H9 (cell line): ENCODE results near the gene NTSR2. TPM values are rescaled to one million over a fixed set of nuclear protein-coding genes. Genes with fewer than 3 reads are reported as not detected.

Experiments used
- DNase-seq: peaks from one replicate; pipeline ENCODE4 v3.0.0-alpha.2; 2017
- H2AFZ ChIP-seq: one replicate; pipeline ENCODE4 v1.6.1; 2013; ENCODE audit warnings: mild to moderate bottlenecking, low read length, control low read depth, moderate library complexity
- H2AK5ac ChIP-seq: 2 replicates; pipeline ENCODE4 v1.6.1; 2013; ENCODE audit warnings: low read length, control low read depth, mixed read lengths; ENCODE audit not compliant: insufficient read length
- H2BK120ac ChIP-seq: one replicate; pipeline ENCODE4 v1.6.1; 2013; ENCODE audit warnings: low read depth, mild to moderate bottlenecking, low read length, control low read depth, inconsistent platforms; ENCODE audit not compliant: poor library complexity, severe bottlenecking
- H2BK12ac ChIP-seq: 2 replicates; pipeline ENCODE4 v1.6.1; 2013; ENCODE audit warnings: low read length, control low read depth, mixed read lengths, low read depth; ENCODE audit not compliant: insufficient read length
- H2BK15ac ChIP-seq: 2 replicates; pipeline ENCODE4 v1.6.1; 2013; ENCODE audit warnings: low read depth, low read length, control low read depth
- H2BK20ac ChIP-seq: one replicate; pipeline ENCODE4 v1.6.1; 2013; ENCODE audit warnings: low read depth, mild to moderate bottlenecking, low read length, control low read depth, inconsistent platforms; ENCODE audit not compliant: poor library complexity, severe bottlenecking
- H2BK5ac ChIP-seq: 2 replicates; pipeline ENCODE4 v1.6.1; 2013; ENCODE audit warnings: low read length, control low read depth, mixed read lengths; ENCODE audit not compliant: insufficient read length
- H3K14ac ChIP-seq: 2 replicates; pipeline ENCODE4 v1.6.1; 2013; ENCODE audit warnings: low read length, control low read depth; ENCODE audit not compliant: insufficient read depth
- H3K18ac ChIP-seq: 2 replicates; pipeline ENCODE4 v1.6.1; 2013; ENCODE audit warnings: low read depth, mild to moderate bottlenecking, mixed read lengths, low read length, control low read depth; ENCODE audit not compliant: insufficient read length
- H3K23ac ChIP-seq: 2 replicates; pipeline ENCODE4 v1.6.1; 2013; ENCODE audit warnings: low read length, control low read depth, mixed read lengths, low read depth; ENCODE audit not compliant: insufficient read length
- H3K23me2 ChIP-seq: 2 replicates; pipeline ENCODE4 v1.6.1; 2013; ENCODE audit warnings: low read depth, mild to moderate bottlenecking, mixed read lengths, low read length, control low read depth; ENCODE audit not compliant: insufficient read length, poor library complexity, severe bottlenecking
- H3K27ac ChIP-seq: 2 replicates; pipeline ENCODE4 v1.5.1; 2013; ENCODE audit warnings: low read length, control low read depth, mixed read lengths, low read depth; ENCODE audit not compliant: insufficient read length
- H3K27me3 ChIP-seq: 2 replicates; pipeline ENCODE4 v1.6.1; 2013; ENCODE audit warnings: low read length, control low read depth, inconsistent platforms; ENCODE audit not compliant: insufficient read depth
- H3K4ac ChIP-seq: 2 replicates; pipeline ENCODE4 v1.6.1; 2013; ENCODE audit warnings: low read depth, mild to moderate bottlenecking, control low read depth, inconsistent platforms, low read length, moderate library complexity
- H3K4me1 ChIP-seq: 2 replicates; pipeline ENCODE4 v1.6.1; 2013; ENCODE audit warnings: low read length, control low read depth, inconsistent platforms; ENCODE audit not compliant: insufficient read depth
- H3K4me2 ChIP-seq: 2 replicates; pipeline ENCODE4 v1.6.1; 2013; ENCODE audit warnings: low read length, control low read depth, mixed read lengths; ENCODE audit not compliant: insufficient read length, insufficient read depth
- H3K56ac ChIP-seq: 2 replicates; pipeline ENCODE4 v1.6.1; 2013; ENCODE audit warnings: low read depth, mild to moderate bottlenecking, mixed read lengths, low read length, control low read depth; ENCODE audit not compliant: insufficient read length
- H3K79me1 ChIP-seq: 2 replicates; pipeline ENCODE4 v1.6.1; 2013; ENCODE audit warnings: low read depth, mild to moderate bottlenecking, moderate library complexity, low read length, control low read depth, inconsistent platforms; ENCODE audit not compliant: insufficient read depth, poor library complexity, severe bottlenecking
- H3K79me2 ChIP-seq: 2 replicates; pipeline ENCODE4 v1.6.1; 2013; ENCODE audit warnings: low read length, control low read depth, inconsistent platforms; ENCODE audit not compliant: insufficient read depth
- H3K9ac ChIP-seq: 2 replicates; pipeline ENCODE4 v1.6.1; 2013; ENCODE audit warnings: low read length, control low read depth, mixed read lengths; ENCODE audit not compliant: insufficient read length; ENCODE audit errors: extremely low read depth
- H3K9me3 ChIP-seq: one replicate; pipeline ENCODE4 v1.6.1; 2013; ENCODE audit warnings: low read depth, low read length, inconsistent platforms; ENCODE audit not compliant: control insufficient read depth
- H3T11ph ChIP-seq: one replicate; pipeline ENCODE4 v1.6.1; 2013; ENCODE audit warnings: mild to moderate bottlenecking, low read length, control low read depth, inconsistent platforms
- H4K20me1 ChIP-seq: one replicate; pipeline ENCODE4 v1.6.1; 2013; ENCODE audit not compliant: control insufficient read depth, insufficient read length, insufficient read depth
- H4K5ac ChIP-seq: 2 replicates; pipeline ENCODE4 v1.6.1; 2013; ENCODE audit warnings: low read depth, mild to moderate bottlenecking, mixed read lengths, low read length, control low read depth; ENCODE audit not compliant: insufficient read length
- H4K8ac ChIP-seq: replicated peaks from 2 replicates; pipeline ENCODE4 v1.6.1; 2013; ENCODE audit warnings: low read length, control low read depth, mixed read lengths, low read depth; ENCODE audit not compliant: insufficient read length
- H4K91ac ChIP-seq: 2 replicates; pipeline ENCODE4 v1.6.1; 2013; ENCODE audit warnings: low read depth, mild to moderate bottlenecking, moderate library complexity, mixed read lengths, low read length, control low read depth; ENCODE audit not compliant: insufficient read length
- H3K27ac Mint-ChIP-seq, 3 experiments: 2 replicates in 2 of 3; 3 replicates in 1 of 3; pipeline ENCODE4 v1.8.0; 2020 to 2021; ENCODE audit warnings: mixed read lengths in 3 of 3, mild to moderate bottlenecking in 1 of 3, moderate library complexity in 1 of 3
- H3K27me3 Mint-ChIP-seq: 2 replicates; pipeline ENCODE4 v1.8.0; 2021; ENCODE audit warnings: low read depth, mild to moderate bottlenecking, moderate library complexity, mixed read lengths
- H3K36me3 Mint-ChIP-seq, 3 experiments: 2 replicates in 2 of 3; 3 replicates in 1 of 3; pipeline ENCODE4 v1.8.0; 2020 to 2021; ENCODE audit warnings: low read depth in 3 of 3, mixed read lengths in 3 of 3; ENCODE audit not compliant: insufficient read depth in 1 of 3
- H3K4me1 Mint-ChIP-seq, 2 experiments: 2 replicates each; pipeline ENCODE4 v1.8.0; 2020; ENCODE audit warnings: mixed read lengths in 2 of 2
- H3K4me3 Mint-ChIP-seq, 2 experiments: 2 replicates in 1 of 2; 3 replicates in 1 of 2; pipeline ENCODE4 v1.8.0; 2020 to 2021; ENCODE audit warnings: mild to moderate bottlenecking in 2 of 2, mixed read lengths in 2 of 2, moderate library complexity in 1 of 2
- H3K9me3 Mint-ChIP-seq, 2 experiments: 2 replicates in 1 of 2; 3 replicates in 1 of 2; pipeline ENCODE4 v1.8.0; 2020; ENCODE audit warnings: mild to moderate bottlenecking in 2 of 2, mixed read lengths in 2 of 2, moderate library complexity in 1 of 2
- CTCF ChIP-seq: fragments of 200-600 bp; sonication (generic); conservative IDR thresholded peaks from 3 replicates; pipeline ENCODE4 v1.8.0; 2021; ENCODE audit warnings: antibody characterized with exemption, mild to moderate bottlenecking
- WGBS: extraction: QIAGEN DNeasy Blood & Tissue Kit; methylation state at CpG from one replicate; pipeline ENCODE4 v1.1.7; 2013; ENCODE audit warnings: missing lambda C conversion rate, low lambda C conversion rate, mixed read lengths; ENCODE audit not compliant: insufficient read length; ENCODE audit errors: extremely low coverage; 5-methylcytosine and 5-hydroxymethylcytosine counted together
- total RNA-seq: library from RNA; stranded (reverse); gene quantifications from 2 replicates; pipeline ENCODE4 v1.2.1, GENCODE V29; 2021

The NTSR2 gene
- total RNA-seq, 1 experiment from 2014 or later = not detected

- H3K9ac ChIP-seq = no peak overlapping the region
- no peak overlapping the region for H2BK120ac ChIP-seq
- H3K56ac ChIP-seq = no peak overlapping the region
- no peak for DNase-seq
- no peak overlapping the region for H3K4me3 Mint-ChIP-seq
- H4K91ac ChIP-seq = no peak overlapping the region
- H3K9me3 ChIP-seq = no peaks in the 10 kb centered on the region
- H3T11ph ChIP-seq = no peak overlapping the region
- no peak overlapping the region for H3K18ac ChIP-seq
- H4K8ac ChIP-seq = no peak overlapping the region
- no peaks in the 10 kb centered on the region for H3K79me1 ChIP-seq
- H3K4me1 ChIP-seq = peaks cover 2% of the 10 kb centered on the region; the same call in 1 of the 2 replicates
- no peaks in the 10 kb centered on the region for H4K20me1 ChIP-seq
- no peaks in the 10 kb centered on the region; a peak in 1 of 7 replicates for H3K36me3 Mint-ChIP-seq
- H2AFZ ChIP-seq = no peak overlapping the region
- H3K27ac ChIP-seq = no peak overlapping the region
- H3K4me2 ChIP-seq = no peak overlapping the region
- H3K4ac ChIP-seq = no peak overlapping the region
- no peaks in the 10 kb centered on the region for H3K23me2 ChIP-seq
- H2BK15ac ChIP-seq = no peak overlapping the region
- peaks cover 35 to 40% of the 10 kb centered on the region in 2 experiments for H3K4me1 Mint-ChIP-seq
- H3K23ac ChIP-seq = no peak overlapping the region
- peaks cover 18% of the 10 kb centered on the region for H3K27me3 Mint-ChIP-seq
- no peaks in the 10 kb centered on the region for H3K79me2 ChIP-seq
- no peak for TF ChIP-seq CTCF
- H4K5ac ChIP-seq = no peak overlapping the region
- H2BK5ac ChIP-seq = no peak overlapping the region
- H3K27me3 ChIP-seq = no peaks in the 10 kb centered on the region
- H2BK12ac ChIP-seq = no peak overlapping the region
- WGBS = no CpG with 5 or more reads among the region's 12 CpGs
- H3K9me3 Mint-ChIP-seq = no peaks in the 10 kb centered on the region
- H3K27ac Mint-ChIP-seq = no peak overlapping the region
- H3K14ac ChIP-seq = no peak overlapping the region
- no peak overlapping the region for H2BK20ac ChIP-seq
- no peak overlapping the region for H2AK5ac ChIP-seq
Observed at GRCh38 chr2:11684894-11685460, 15.0 kb upstream of the NTSR2 start.
